Fibroblast of mammary gland (primary cell): ENCODE measurements around the gene FLT1.

Experiments
- DNase-seq: peaks from one replicate; pipeline ENCODE4 v3.0.0-alpha.2; 2010; ENCODE audit warnings: low read depth
- H3K4me3 ChIP-seq: 2 replicates; pipeline ENCODE4 v1.5.1; 2011; ENCODE audit warnings: low read depth, mild to moderate bottlenecking, low read length, moderate library complexity; ENCODE audit not compliant: control insufficient read depth
- CTCF ChIP-seq: conservative IDR thresholded peaks from 2 replicates; pipeline ENCODE4 v1.5.1; 2011; ENCODE audit warnings: low read depth, low read length, inconsistent platforms; ENCODE audit not compliant: control insufficient read depth, insufficient read depth

Gene FLT1

GRCh38 chr13:28464861-28465460 lies 30.0 kb downstream of the FLT1 start:
- no peak overlapping the region for H3K4me3 ChIP-seq
- no peak for DNase-seq
- TF ChIP-seq CTCF, result no peak

GRCh38 chr13:28463481-28463880 lies 31.4 kb downstream of the FLT1 start:
- TF ChIP-seq CTCF, result no peak
- H3K4me3 ChIP-seq, result no peak overlapping the region
- no peak for DNase-seq

GRCh38 chr13:28459911-28460310 lies 35.0 kb downstream of the FLT1 start:
- DNase-seq, result no peak
- no peak for TF ChIP-seq CTCF

GRCh38 chr13:28458608-28459007 lies 36.3 kb downstream of the FLT1 start:
- TF ChIP-seq CTCF, result no peak
- no peak overlapping the region for H3K4me3 ChIP-seq
- no peak for DNase-seq

More at GRCh38 chr13:28459911-28460310, 35.0 kb downstream of the FLT1 start:
- H3K4me3 ChIP-seq, result no peak overlapping the region

- no peak for TF ChIP-seq CTCF
- H3K4me3 ChIP-seq, result no peak overlapping the region
- DNase-seq, result no peak
These were observed 36.9 kb downstream of the FLT1 start for GRCh38 chr13:28458051-28458450.

- no peak for TF ChIP-seq CTCF
- DNase-seq, result no peak
- no peak overlapping the region for H3K4me3 ChIP-seq
These were observed 37.4 kb downstream of the FLT1 start for GRCh38 chr13:28457521-28457920.
